GM19025 (cell line): ENCODE measurements around the gene SH3RF3.

Source experiments
- ATAC-seq: cut with Tn5 transposase; IDR thresholded peaks from one replicate; pipeline ENCODE4 v1.9.1; 2021; ENCODE audit warnings: mild to moderate bottlenecking, low read depth, moderate library complexity; ENCODE audit not compliant: unreplicated experiment

SH3RF3 gene

GRCh38 chr2:109400102-109400501, 271.1 kb downstream of the SH3RF3 start:
- no peak for ATAC-seq

GRCh38 chr2:109401370-109401769, 272.4 kb downstream of the SH3RF3 start:
- no peak for ATAC-seq

- no peak for ATAC-seq
These were observed 273.2 kb downstream of the SH3RF3 start for GRCh38 chr2:109402180-109402579.

GRCh38 chr2:109402980-109403840, 274.2 kb downstream of the SH3RF3 start:
- no peak for ATAC-seq

- no peak for ATAC-seq
These were observed 274.8 kb downstream of the SH3RF3 start for GRCh38 chr2:109403841-109404201.

- ATAC-seq, result no peak
These were observed 275.7 kb downstream of the SH3RF3 start for GRCh38 chr2:109404681-109405080.

- ATAC-seq, result no peak
These were observed 276.9 kb downstream of the SH3RF3 start for GRCh38 chr2:109405873-109406272.

GRCh38 chr2:109406301-109406700, 277.3 kb downstream of the SH3RF3 start:
- no peak for ATAC-seq

- no peak for ATAC-seq
These were observed 278.5 kb downstream of the SH3RF3 start for GRCh38 chr2:109407276-109408042.

GRCh38 chr2:109408043-109408335, 279.0 kb downstream of the SH3RF3 start:
- ATAC-seq, result no peak

GRCh38 chr2:109409321-109410038, 280.5 kb downstream of the SH3RF3 start:
- no peak for ATAC-seq

- ATAC-seq, result no peak
These were observed 281.2 kb downstream of the SH3RF3 start for GRCh38 chr2:109410039-109410815.

GRCh38 chr2:109411640-109412325, 282.8 kb downstream of the SH3RF3 start:
- ATAC-seq, result no peak

- no peak for ATAC-seq
These were observed 286.6 kb downstream of the SH3RF3 start for GRCh38 chr2:109415581-109416013.

GRCh38 chr2:109417701-109418335, 288.8 kb downstream of the SH3RF3 start:
- no peak for ATAC-seq

- no peak for ATAC-seq
These were observed 289.7 kb downstream of the SH3RF3 start for GRCh38 chr2:109418716-109419115.

GRCh38 chr2:109419171-109419756, 290.3 kb downstream of the SH3RF3 start:
- ATAC-seq, result no peak

- ATAC-seq, result no peak
These were observed 291.0 kb downstream of the SH3RF3 start for GRCh38 chr2:109419960-109420370.

GRCh38 chr2:109421101-109421500, 292.1 kb downstream of the SH3RF3 start:
- ATAC-seq, result no peak
